ENCODE data around the gene MAML2.

DNA sequence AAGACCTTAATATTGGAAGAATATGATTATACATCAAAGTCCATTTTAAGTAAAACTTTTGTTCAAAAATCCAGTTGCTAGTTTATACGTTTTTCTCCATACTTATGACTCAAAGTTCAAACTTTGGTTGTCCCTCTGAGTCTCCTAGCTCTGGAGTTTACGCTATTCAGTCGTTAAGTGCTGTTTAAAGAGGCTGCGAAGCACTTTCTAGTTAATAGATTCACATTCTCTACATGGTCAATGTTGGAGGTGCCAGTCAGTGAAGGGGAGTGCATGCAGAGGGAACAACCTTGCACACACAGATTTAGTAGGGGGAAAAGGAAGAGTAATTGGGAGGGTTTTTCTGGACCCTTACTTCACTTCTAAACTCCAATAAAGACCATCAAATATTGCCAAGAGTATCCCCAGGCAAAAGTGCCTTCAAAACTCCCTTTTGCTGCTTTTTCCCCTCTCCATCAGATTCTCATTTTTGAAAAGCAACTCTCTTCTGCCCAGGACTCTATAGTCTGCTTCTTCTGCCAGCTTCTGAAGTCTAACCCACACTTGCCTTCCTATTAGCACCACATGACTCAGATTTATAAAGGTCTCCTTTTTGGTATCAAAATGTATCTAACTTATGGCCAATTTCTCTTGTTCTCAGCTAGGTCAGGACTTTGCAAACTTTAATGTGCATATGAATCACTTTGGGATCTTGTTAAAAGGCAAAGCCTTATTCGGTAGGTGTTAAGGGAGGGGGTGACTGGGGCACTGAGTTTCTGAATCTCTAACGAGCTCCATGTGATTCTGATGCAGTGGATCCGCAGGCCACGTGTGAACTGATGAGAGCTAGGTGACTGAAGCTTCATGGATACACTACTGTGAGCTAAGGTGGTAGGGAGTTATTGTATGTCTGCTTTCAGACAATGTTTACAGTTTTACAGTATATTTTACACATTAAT is 322.9 kb downstream of the MAML2 start:
- TF ChIP-seq BRF1 (IDR thresholded peaks at IDR 0.05; ENCODE audit: borderline replicate concordance, extremely low read depth, insufficient read length) (no peak), RBBP5 (IDR thresholded peaks at IDR 0.05; ENCODE audit: borderline replicate concordance, insufficient read depth, low read length, poor library complexity, severe bottlenecking) (no peak)
- TF ChIP-seq, protein P1, sequence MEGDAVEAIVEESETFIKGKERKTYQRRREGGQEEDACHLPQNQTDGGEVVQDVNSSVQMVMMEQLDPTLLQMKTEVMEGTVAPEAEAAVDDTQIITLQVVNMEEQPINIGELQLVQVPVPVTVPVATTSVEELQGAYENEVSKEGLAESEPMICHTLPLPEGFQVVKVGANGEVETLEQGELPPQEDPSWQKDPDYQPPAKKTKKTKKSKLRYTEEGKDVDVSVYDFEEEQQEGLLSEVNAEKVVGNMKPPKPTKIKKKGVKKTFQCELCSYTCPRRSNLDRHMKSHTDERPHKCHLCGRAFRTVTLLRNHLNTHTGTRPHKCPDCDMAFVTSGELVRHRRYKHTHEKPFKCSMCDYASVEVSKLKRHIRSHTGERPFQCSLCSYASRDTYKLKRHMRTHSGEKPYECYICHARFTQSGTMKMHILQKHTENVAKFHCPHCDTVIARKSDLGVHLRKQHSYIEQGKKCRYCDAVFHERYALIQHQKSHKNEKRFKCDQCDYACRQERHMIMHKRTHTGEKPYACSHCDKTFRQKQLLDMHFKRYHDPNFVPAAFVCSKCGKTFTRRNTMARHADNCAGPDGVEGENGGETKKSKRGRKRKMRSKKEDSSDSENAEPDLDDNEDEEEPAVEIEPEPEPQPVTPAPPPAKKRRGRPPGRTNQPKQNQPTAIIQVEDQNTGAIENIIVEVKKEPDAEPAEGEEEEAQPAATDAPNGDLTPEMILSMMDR (IDR thresholded peaks at IDR 0.05 in 2 of 3, conservative IDR thresholded peaks at IDR 0.05 in 1 of 3; ENCODE audit: insufficient read depth in 2 of 3, low read depth in 1 of 3, low read length in 3 of 3), result no peak
- TF ChIP-seq, protein P2, sequence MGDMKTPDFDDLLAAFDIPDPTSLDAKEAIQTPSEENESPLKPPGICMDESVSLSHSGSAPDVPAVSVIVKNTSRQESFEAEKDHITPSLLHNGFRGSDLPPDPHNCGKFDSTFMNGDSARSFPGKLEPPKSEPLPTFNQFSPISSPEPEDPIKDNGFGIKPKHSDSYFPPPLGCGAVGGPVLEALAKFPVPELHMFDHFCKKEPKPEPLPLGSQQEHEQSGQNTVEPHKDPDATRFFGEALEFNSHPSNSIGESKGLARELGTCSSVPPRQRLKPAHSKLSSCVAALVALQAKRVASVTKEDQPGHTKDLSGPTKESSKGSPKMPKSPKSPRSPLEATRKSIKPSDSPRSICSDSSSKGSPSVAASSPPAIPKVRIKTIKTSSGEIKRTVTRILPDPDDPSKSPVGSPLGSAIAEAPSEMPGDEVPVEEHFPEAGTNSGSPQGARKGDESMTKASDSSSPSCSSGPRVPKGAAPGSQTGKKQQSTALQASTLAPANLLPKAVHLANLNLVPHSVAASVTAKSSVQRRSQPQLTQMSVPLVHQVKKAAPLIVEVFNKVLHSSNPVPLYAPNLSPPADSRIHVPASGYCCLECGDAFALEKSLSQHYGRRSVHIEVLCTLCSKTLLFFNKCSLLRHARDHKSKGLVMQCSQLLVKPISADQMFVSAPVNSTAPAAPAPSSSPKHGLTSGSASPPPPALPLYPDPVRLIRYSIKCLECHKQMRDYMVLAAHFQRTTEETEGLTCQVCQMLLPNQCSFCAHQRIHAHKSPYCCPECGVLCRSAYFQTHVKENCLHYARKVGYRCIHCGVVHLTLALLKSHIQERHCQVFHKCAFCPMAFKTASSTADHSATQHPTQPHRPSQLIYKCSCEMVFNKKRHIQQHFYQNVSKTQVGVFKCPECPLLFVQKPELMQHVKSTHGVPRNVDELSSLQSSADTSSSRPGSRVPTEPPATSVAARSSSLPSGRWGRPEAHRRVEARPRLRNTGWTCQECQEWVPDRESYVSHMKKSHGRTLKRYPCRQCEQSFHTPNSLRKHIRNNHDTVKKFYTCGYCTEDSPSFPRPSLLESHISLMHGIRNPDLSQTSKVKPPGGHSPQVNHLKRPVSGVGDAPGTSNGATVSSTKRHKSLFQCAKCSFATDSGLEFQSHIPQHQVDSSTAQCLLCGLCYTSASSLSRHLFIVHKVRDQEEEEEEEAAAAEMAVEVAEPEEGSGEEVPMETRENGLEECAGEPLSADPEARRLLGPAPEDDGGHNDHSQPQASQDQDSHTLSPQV (IDR thresholded peaks at IDR 0.05), result no peak

Data from K562 (cell line).